IPS DF 6.9 (cell line): ENCODE results near the gene RASA2.
"Not testable (repeated sequence)": the region's sequence is repeated elsewhere in the genome, so short reads cannot be mapped to it uniquely, and the experiment has no call there.

Source experiments
- DNase-seq: peaks from one replicate; pipeline ENCODE4 v3.0.0-alpha.2; 2013; ENCODE audit warnings: low read depth, low spot score
- H3K27ac ChIP-seq: one replicate; pipeline ENCODE4 v1.5.1; 2013; ENCODE audit warnings: low read length, control low read depth
- H3K27me3 ChIP-seq: 2 replicates; pipeline ENCODE4 v1.6.1; 2013; ENCODE audit warnings: mild to moderate bottlenecking, low read length; ENCODE audit not compliant: control insufficient read depth, insufficient read depth
- H3K36me3 ChIP-seq: 2 replicates; pipeline ENCODE4 v1.6.1; 2013; ENCODE audit warnings: low read length; ENCODE audit not compliant: control insufficient read depth, insufficient read depth
- H3K4me1 ChIP-seq: 2 replicates; pipeline ENCODE4 v1.6.1; 2013; ENCODE audit warnings: low read length; ENCODE audit not compliant: control insufficient read depth, insufficient read depth
- H3K4me3 ChIP-seq: 2 replicates; pipeline ENCODE4 v1.5.1; 2013; ENCODE audit warnings: mild to moderate bottlenecking, low read length
- H3K9me3 ChIP-seq: 2 replicates; pipeline ENCODE4 v1.6.1; 2013; ENCODE audit warnings: low read length, inconsistent platforms; ENCODE audit not compliant: control insufficient read depth, insufficient read depth
- WGBS: extraction: QIAGEN DNeasy Blood & Tissue Kit; methylation state at CpG from one replicate; pipeline ENCODE4 v1.1.7; 2013; ENCODE audit warnings: mixed read lengths, missing lambda C conversion rate; ENCODE audit not compliant: insufficient read length, insufficient coverage; 5-methylcytosine and 5-hydroxymethylcytosine counted together

The RASA2 gene

DNA sequence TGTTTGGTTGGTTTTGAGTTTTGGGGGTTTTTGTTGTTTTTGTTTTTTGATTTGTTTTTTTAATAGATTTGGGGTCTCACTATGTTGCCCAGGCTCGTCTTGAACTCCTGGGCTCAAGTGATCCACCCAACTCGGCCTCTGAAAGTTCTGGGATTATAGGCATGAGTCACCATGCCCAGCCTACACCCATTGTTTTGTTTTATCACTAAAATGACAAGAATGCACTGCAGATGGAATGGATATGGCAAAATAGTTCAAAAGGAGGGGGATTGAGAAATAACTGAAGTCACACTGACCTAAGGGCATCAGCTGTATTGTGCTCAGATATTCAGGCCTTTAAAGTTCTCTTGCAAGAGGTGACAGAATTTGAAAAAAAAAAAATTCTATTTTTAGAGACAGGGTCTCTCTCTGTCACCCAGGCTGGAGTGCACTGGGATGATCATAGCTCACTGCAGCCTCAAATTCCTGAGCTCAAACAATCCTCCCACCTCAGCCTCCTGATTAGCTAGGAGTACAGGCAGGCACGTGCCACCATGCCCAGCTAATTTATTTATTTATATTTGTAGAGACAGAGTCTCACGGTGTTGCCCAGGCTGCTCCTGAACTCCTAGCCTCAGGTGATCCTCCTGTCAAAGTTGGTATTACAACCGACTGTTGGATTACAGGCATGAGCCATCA lies 4.4 kb upstream of the RASA2 start:
- Histone ChIP-seq H3K36me3 (no peaks in the 10 kb centered on the region), H3K4me3 (no peak overlapping the region), H3K27me3 (no peaks in the 10 kb centered on the region), H3K27ac (no peak overlapping the region), H3K4me1 (no peaks in the 10 kb centered on the region), H3K9me3 (no peaks in the 10 kb centered on the region)
- DNase-seq, result no peak
- WGBS, result no CpG with 5 or more reads among the region's 5 CpGs

DNA sequence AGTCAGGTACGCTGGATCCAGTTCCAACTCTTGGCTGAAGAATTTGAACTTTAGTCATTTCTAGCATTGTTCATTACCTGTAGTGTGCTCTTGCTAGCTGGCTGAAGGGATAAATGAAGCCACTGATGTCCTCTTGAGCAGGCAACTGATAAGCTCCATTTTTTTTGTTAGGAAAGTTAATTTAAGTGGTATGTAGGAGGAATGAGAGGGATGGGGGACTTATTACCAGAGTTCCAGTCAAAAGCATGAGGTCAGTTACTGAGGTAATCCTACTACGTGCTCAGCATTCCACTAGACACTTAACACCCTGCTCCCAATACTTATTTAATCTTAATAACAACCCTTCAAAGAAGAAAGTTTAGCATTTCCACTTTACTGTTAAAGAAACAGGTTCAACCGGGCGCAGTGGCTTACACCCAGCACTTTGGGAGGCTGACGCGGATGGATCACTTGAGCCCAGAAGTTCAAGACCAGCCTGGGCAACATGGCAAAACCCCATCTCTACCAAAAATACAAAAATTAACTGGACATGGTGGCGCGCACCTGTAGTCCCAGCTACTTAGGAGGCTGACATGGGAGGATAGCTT lies 2.0 kb upstream of the RASA2 start:
- WGBS, result no CpG with 5 or more reads among the region's 8 CpGs

DNA sequence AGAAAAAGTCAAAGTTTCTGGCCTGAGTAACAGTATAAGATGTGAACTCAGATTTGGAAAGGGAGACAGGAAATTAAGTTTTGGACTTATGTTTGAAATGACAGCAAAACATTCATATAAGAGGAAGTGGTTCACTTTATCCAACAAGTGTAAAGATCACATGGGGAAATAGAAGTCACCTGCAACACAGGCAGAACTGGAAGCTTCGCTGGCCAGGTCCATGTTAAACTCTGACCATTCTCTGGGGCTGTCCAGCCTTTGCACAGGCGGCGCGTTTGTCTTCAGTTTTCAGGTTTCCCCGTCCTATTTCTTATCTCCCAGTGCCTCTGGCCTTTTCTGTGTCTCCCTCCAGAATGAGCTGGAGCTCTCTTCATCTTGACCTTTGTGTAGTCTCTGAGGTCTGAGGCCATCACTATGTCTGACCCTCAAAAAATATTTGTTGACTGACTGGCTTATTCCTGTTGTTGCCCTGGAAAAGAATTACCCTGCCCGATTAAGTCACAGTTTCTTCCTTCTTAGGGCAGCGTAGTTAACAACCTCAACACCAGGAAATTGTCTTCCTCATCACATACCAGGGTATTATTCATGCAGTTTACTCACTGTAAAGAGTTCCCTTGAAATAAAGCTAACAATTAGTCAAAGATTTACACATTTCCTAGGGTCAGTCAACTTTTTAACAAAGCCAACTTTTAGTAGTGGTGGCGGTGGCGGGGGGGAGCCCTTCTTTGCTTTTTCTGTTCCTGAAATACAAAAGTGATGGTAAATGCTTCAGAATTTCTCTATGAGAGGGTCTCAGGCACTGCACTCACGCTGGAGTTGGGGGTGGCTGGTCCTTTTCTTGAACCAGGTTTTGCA lies 959 bp upstream of the RASA2 start:
- H3K4me1 ChIP-seq, result no peaks in the 10 kb centered on the region; the same call in 1 of the 2 replicates
- DNase-seq, result no peak
- H3K27ac ChIP-seq, result no peak overlapping the region
- no CpG with 5 or more reads among the region's 10 CpGs for WGBS
- H3K9me3 ChIP-seq, result no peaks in the 10 kb centered on the region
- peak overlapping the region; percentile 36; the same call in 1 of the 2 replicates for H3K4me3 ChIP-seq
- no peaks in the 10 kb centered on the region for H3K36me3 ChIP-seq
- no peaks in the 10 kb centered on the region for H3K27me3 ChIP-seq

More for the DNA sequence above, 2.0 kb upstream of the RASA2 start:
- Histone ChIP-seq H3K4me1 (no peaks in the 10 kb centered on the region), H3K9me3 (no peaks in the 10 kb centered on the region), H3K27ac (no peak overlapping the region), H3K27me3 (no peaks in the 10 kb centered on the region), H3K4me3 (no peak overlapping the region), H3K36me3 (no peaks in the 10 kb centered on the region)
- no peak for DNase-seq

DNA sequence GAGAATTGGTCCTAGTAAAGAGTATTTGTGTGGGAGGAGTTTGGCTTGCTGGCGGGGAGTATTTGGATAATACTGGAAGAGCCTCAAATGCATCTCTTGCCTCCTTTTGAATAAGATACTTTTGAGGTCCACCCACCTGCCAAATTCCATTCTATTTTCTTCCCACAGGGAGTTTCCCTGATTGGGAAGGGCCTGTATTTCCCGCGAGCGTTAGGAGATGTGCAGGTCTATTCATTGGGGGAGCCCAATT lies 406 bp upstream of the RASA2 start:
- H3K4me3 ChIP-seq, result peak overlapping the region; percentile 36; the same call in 1 of the 2 replicates
- H3K27ac ChIP-seq, result no peak overlapping the region
- DNase-seq, result no peak
- no peaks in the 10 kb centered on the region for H3K36me3 ChIP-seq
- no peaks in the 10 kb centered on the region for H3K27me3 ChIP-seq
- WGBS, result no CpG with 5 or more reads among the region's 4 CpGs
- no peaks in the 10 kb centered on the region; the same call in 1 of the 2 replicates for H3K4me1 ChIP-seq
- H3K9me3 ChIP-seq, result no peaks in the 10 kb centered on the region

DNA sequence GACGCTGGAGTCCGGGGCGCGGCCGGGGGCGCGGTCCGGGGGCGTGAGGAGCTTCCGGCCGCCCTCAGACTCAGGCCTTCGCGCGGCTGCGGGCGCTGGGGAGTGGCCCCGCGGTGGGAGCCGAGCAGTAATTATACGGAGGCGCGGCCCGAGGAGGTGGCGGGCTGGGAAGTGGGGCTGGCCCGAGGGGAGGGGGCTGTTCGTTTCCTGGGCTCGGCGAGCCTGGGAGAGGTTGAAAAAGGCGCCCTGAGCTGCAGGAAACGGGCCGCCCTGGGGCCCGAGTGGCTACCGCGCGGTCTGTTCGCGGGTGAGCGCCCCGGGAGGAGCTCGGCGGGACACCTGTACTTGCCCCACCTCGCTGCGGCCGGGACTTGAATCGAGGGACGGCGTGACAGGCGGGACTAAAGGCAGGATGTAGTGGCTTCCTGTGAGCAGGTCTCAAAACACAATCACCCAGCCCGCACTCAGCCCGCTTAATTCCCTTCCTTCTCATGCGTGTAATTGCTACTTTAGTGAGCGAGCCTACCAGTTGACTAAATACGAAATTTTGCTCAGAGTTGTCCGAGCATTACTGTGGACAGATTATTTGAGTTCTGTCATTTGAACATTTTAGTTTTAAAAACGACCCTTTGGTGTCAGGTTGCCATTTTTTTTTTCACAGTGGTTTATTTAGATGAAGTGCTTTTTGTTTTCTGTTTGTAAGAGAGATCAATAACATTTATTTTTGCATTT lies 860 bp downstream of the RASA2 start:
- Histone ChIP-seq H3K9me3 (no peaks in the 10 kb centered on the region), H3K4me1 (no peaks in the 10 kb centered on the region; the same call in 1 of the 2 replicates)
- no CpG with 5 or more reads among the region's 55 CpGs for WGBS

DNA sequence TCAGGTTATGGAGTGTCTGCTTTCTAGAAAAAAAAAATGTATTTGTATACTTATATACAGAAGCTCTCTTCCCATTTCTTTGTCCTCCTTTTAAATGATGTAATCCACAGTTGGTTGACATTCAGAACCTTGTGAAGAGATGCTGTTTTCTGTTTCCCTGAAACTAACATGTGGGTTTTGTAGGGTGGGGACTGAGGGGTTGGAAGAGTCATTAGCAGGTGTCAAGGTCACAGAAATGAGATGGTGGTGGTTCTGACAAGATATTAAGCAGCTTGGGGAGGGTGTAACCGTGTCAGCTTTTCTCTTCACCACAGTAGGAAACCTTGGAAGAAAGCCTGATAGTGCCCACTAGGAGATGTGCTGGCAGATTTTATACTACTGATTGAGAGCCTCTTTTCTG lies 2.4 kb downstream of the RASA2 start:
- H3K36me3 ChIP-seq, result no peaks in the 10 kb centered on the region
- WGBS, result no CpG with 5 or more reads among the region's 1 CpG
- H3K27ac ChIP-seq, result no peak overlapping the region
- no peak overlapping the region for H3K4me3 ChIP-seq
- no peak for DNase-seq
- no peaks in the 10 kb centered on the region for H3K27me3 ChIP-seq
- H3K4me1 ChIP-seq, result no peaks in the 10 kb centered on the region; the same call in 1 of the 2 replicates
- no peaks in the 10 kb centered on the region for H3K9me3 ChIP-seq

More for the DNA sequence above, 860 bp downstream of the RASA2 start:
- DNase-seq, result no peak
- H3K36me3 ChIP-seq, result no peaks in the 10 kb centered on the region
- no peak overlapping the region for H3K27ac ChIP-seq
- no peaks in the 10 kb centered on the region for H3K27me3 ChIP-seq
- H3K4me3 ChIP-seq, result peak overlapping the region; percentile 56

DNA sequence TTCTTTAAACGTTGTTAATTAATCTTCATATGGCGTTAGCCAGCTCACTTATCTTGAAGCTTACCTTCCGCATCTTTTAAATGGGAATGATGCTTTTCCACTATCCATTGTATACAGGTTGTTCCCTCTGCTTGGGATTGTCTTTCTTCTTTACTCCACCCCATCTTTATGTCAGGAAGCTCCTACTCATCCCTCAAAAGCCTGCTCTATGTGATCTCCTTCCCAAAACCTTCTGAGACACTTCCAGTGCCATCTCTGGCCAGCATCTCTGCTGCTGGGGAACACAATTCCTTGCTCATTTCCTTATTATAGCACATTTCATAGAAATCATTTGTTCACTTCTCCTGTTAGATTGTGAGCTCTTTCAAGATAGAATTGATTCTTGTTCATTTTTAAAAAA lies 4.3 kb downstream of the RASA2 start:
- no peaks in the 10 kb centered on the region for H3K27me3 ChIP-seq
- no peaks in the 10 kb centered on the region for H3K9me3 ChIP-seq
- H3K36me3 ChIP-seq, result no peaks in the 10 kb centered on the region
- DNase-seq, result no peak
- no peak overlapping the region for H3K27ac ChIP-seq
- no peaks in the 10 kb centered on the region; the same call in 1 of the 2 replicates for H3K4me1 ChIP-seq
- H3K4me3 ChIP-seq, result no peak overlapping the region
- WGBS, result no CpG with 5 or more reads among the region's 3 CpGs

DNA sequence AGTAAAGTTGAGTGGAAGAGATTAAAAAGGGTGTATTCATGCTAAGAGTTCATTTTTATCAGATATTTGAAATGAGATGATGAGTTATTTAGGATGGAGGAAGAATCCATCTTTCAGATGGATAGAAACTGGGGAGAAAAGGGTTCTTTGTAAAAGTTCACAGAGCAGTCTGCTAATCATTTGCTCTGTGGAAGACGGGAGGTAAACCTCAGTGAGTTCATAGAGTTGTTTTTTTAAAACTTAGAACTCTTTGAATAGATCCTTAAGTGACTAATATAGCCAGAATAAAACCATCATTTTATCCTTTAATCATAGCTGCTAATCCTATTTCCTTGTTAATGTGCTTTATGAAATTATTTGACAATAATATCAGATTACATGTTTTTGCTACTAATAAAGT lies 5.1 kb downstream of the RASA2 start:
- Histone ChIP-seq H3K4me3 (no peak overlapping the region), H3K27ac (no peak overlapping the region), H3K36me3 (no peaks in the 10 kb centered on the region), H3K9me3 (no peaks in the 10 kb centered on the region), H3K4me1 (no peaks in the 10 kb centered on the region; the same call in 1 of the 2 replicates), H3K27me3 (no peaks in the 10 kb centered on the region)
- no CpG with 5 or more reads among the region's 1 CpG for WGBS
- DNase-seq, result no peak

DNA sequence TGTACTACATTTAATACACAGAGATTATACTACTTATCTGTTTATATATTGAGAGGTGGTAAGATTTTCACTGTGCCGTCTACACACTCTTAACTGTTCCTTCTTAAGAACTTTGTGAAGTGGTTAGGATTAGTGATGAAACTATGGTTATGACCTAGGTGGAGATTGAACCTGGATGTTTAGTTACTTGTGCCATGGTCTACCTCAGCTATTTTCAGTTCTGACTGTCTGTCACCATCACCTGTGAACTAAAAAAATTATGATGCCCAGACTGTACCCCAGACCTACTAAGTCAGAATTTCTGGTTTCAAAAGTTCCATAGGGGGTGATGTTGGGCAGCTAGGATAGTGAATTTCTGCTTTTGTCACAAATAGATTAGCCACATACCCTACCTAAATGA lies 6.4 kb downstream of the RASA2 start:
- no peaks in the 10 kb centered on the region; the same call in 1 of the 2 replicates for H3K4me1 ChIP-seq
- no peaks in the 10 kb centered on the region for H3K27me3 ChIP-seq
- H3K9me3 ChIP-seq, result no peaks in the 10 kb centered on the region
- no peak overlapping the region for H3K27ac ChIP-seq
- H3K4me3 ChIP-seq, result no peak overlapping the region
- no CpG with 5 or more reads among the region's 1 CpG for WGBS
- no peak for DNase-seq
- no peaks in the 10 kb centered on the region for H3K36me3 ChIP-seq

DNA sequence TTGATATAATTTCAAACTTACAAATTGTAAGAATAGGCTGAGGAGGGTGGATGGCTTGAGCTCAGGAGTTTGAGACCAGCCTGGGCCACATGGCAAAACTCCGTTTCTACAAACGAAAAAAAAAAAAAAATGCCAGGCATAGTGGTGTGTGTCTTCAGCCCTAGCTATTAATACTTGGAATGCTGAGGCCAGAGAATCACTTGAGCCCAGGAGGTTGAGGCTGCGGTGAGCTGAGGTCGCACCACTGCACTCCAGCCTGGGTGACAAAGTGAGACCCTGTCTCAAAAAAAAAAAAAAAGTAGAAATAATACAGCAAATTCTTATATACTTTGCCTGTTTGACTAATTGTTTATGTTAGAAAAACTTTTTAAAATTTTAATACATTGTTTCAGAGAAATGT lies 10.8 kb downstream of the RASA2 start:
- no CpG with 5 or more reads among the region's 4 CpGs for WGBS
- H3K27me3 ChIP-seq, H3K9me3 ChIP-seq, H3K36me3 ChIP-seq, H3K27ac ChIP-seq, DNase-seq, H3K4me1 ChIP-seq, H3K4me3 ChIP-seq: not testable (repeated sequence)
